Stimulated activated CD8-positive, alpha-beta memory T cell treated with anti-CD3 and anti-CD28 coated beads, Interleukin-2, amount 100 ng/mL, for 48 hours (primary cell): Measurements from ENCODE around the gene ARHGEF1.

ENCODE experiments used
- DNase-seq, 2 donors: peaks; one replicate each; pipeline ENCODE4 v3.0.0-alpha.2; 2020; ENCODE audit warnings: low read depth in 2 of 2

Gene ARHGEF1

DNA sequence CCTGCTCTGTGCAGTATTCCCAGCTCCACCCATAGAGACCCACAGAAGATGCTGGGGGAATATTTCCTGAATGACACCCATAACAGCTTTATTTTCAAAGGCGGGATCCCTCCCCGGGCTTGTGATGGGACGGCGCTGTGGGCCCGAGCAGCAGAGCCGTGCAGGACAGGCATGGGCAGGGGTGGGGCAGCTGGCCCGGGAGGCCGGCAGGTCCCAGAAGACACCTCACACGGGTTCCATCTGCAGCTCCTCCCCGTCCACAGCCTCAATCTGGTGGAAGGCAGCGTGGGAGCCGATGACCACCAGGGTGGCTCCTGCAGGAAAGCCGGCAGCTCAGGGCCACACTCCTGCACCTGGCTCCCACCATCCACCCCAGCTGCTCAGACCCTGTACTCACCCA lies 73.6 kb downstream of the ARHGEF1 start:
- DNase-seq = no peak
